SK-N-SH (cell line): ENCODE results near the gene SIRT3.

Experiments
- EP300 ChIP-seq, 2 experiments: IDR thresholded peaks; 2 replicates each; pipeline versions ENCODE4 v1.4.0 to v1.6.1; 2012; ENCODE audit warnings: borderline replicate concordance in 1 of 2, low read depth in 1 of 2, low read length in 1 of 2
- FOXM1 ChIP-seq: IDR thresholded peaks from 2 replicates; pipeline ENCODE4 v1.4.0; 2012; ENCODE audit warnings: low read depth, mild to moderate bottlenecking
- NFIC ChIP-seq: IDR thresholded peaks from 2 replicates; pipeline ENCODE4 v1.4.0; 2012; ENCODE audit warnings: borderline replicate concordance
- SMC3 ChIP-seq: IDR thresholded peaks from 2 replicates; pipeline ENCODE4 v1.6.1; 2012; ENCODE audit warnings: low read depth, low read length, improper control_type of control experiment
- TCF12 ChIP-seq: IDR thresholded peaks from 2 replicates; pipeline ENCODE4 v1.4.0; 2012
- TF ChIP-seq, protein P1 (sequence below): fragments of 200-600 bp; sonication (generic); IDR thresholded peaks from 2 replicates; pipeline ENCODE4 v1.6.1; 2017; ENCODE audit warnings: antibody characterized with exemption, mild to moderate bottlenecking, moderate library complexity

DNA sequence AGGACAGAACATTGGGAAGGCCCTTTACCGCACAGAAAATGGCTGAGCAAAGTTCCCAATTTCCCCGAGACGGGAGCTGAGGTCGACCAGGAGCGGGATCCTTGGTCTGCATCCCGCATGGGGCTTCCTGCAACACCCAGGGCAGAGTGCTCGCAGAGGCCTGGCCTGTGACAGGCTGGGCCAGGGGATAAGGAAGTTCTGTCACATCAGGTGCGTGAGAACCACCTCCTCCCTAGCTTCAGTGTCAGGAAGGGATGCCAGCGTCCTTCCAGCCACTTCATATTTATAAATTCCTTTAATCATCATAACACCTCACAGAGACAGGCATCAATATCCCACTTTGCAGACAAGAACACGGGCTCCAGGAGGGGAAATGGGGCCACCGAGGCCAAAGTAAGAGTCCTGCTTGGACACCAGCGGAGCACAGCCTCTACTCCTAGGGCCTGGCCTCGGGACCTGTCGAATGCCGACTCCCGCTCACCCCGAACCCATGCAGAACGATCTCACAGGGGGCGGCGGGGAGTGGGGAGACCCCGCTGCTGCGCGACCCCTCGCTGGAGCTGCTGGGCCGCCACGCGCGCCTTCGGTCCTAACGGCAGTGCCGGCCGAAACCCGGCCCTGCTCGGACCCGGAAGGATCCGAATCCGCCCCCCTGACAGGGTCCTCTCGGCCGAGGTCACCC is 29.5 kb downstream of the SIRT3 start:
- no peak for TF ChIP-seq SMC3
- TF ChIP-seq, protein P1, sequence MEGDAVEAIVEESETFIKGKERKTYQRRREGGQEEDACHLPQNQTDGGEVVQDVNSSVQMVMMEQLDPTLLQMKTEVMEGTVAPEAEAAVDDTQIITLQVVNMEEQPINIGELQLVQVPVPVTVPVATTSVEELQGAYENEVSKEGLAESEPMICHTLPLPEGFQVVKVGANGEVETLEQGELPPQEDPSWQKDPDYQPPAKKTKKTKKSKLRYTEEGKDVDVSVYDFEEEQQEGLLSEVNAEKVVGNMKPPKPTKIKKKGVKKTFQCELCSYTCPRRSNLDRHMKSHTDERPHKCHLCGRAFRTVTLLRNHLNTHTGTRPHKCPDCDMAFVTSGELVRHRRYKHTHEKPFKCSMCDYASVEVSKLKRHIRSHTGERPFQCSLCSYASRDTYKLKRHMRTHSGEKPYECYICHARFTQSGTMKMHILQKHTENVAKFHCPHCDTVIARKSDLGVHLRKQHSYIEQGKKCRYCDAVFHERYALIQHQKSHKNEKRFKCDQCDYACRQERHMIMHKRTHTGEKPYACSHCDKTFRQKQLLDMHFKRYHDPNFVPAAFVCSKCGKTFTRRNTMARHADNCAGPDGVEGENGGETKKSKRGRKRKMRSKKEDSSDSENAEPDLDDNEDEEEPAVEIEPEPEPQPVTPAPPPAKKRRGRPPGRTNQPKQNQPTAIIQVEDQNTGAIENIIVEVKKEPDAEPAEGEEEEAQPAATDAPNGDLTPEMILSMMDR: no peak
- TF ChIP-seq FOXM1: no peak
- no peak for TF ChIP-seq TCF12
- TF ChIP-seq NFIC: no peak
- TF ChIP-seq EP300 (IDR thresholded peaks at IDR 0.05; ENCODE audit: borderline replicate concordance in 1 of 2, low read depth in 1 of 2, low read length in 1 of 2): no peak
